ENCODE measurements around the gene SLC22A4.

The SLC22A4 gene

GRCh38 chr5:132293992-132294727 is at the start of gene SLC22A4:
TSS of gene SLC22A4 (plus strand) at chr5:132294394. CDS start at chr5:132294617, 223 bp downstream.
- DNase-seq (ENCODE audit: low read depth, low spot score) = peak; percentile 75

- no peak for DNase-seq (ENCODE audit: low read depth, low spot score)
Observed at GRCh38 chr5:132245593-132245992, 48.6 kb upstream of the SLC22A4 start.

GRCh38 chr5:132246806-132247205 is 47.4 kb upstream of the SLC22A4 start:
- no peak for DNase-seq (ENCODE audit: low read depth, low spot score)

GRCh38 chr5:132250547-132250946 is 43.6 kb upstream of the SLC22A4 start:
- DNase-seq (ENCODE audit: low read depth, low spot score) = no peak

- no peak for DNase-seq (ENCODE audit: low read depth, low spot score)
Observed at GRCh38 chr5:132251220-132251725, 42.9 kb upstream of the SLC22A4 start.

- DNase-seq (ENCODE audit: low read depth, low spot score) = no peak
Observed at GRCh38 chr5:132253008-132253441, 41.2 kb upstream of the SLC22A4 start.

- DNase-seq (ENCODE audit: low read depth, low spot score) = no peak
Observed at GRCh38 chr5:132253452-132254320, 40.5 kb upstream of the SLC22A4 start.

GRCh38 chr5:132254321-132254977 is 39.7 kb upstream of the SLC22A4 start:
- no peak for DNase-seq (ENCODE audit: low read depth, low spot score)

- DNase-seq (ENCODE audit: low read depth, low spot score) = no peak
Observed at GRCh38 chr5:132256086-132256782, 38.0 kb upstream of the SLC22A4 start.

GRCh38 chr5:132256783-132257130 is 37.4 kb upstream of the SLC22A4 start:
- DNase-seq (ENCODE audit: low read depth, low spot score) = no peak

GRCh38 chr5:132257131-132258101 is 36.8 kb upstream of the SLC22A4 start, which contains the start of gene PDLIM4:
TSS of gene PDLIM4 (plus strand) at chr5:132257696. CDS start at chr5:132257735, 39 bp downstream.
- DNase-seq (ENCODE audit: low read depth, low spot score) = no peak

GRCh38 chr5:132258102-132259068 is 35.8 kb upstream of the SLC22A4 start:
- DNase-seq (ENCODE audit: low read depth, low spot score) = no peak

GRCh38 chr5:132259069-132259851 is 34.9 kb upstream of the SLC22A4 start:
- DNase-seq (ENCODE audit: low read depth, low spot score) = peak; percentile 81

GRCh38 chr5:132260051-132260450 is 34.1 kb upstream of the SLC22A4 start:
- no peak for DNase-seq (ENCODE audit: low read depth, low spot score)

- DNase-seq (ENCODE audit: low read depth, low spot score) = no peak
Observed at GRCh38 chr5:132260714-132261551, 33.3 kb upstream of the SLC22A4 start.

- DNase-seq (ENCODE audit: low read depth, low spot score) = no peak
Observed at GRCh38 chr5:132261881-132262845, 32.0 kb upstream of the SLC22A4 start.

All from brain pericyte (primary cell).